HG02623 (cell line): ENCODE measurements around the gene UTP20.
"Not testable (repeated sequence)": the region's sequence is repeated elsewhere in the genome, so short reads cannot be mapped to it uniquely, and the experiment has no call there.

ENCODE experiments used
- ATAC-seq: cut with Tn5 transposase; IDR thresholded peaks from one replicate; pipeline ENCODE4 v1.9.1; 2021; ENCODE audit warnings: moderate library complexity; ENCODE audit not compliant: unreplicated experiment

UTP20 gene

DNA sequence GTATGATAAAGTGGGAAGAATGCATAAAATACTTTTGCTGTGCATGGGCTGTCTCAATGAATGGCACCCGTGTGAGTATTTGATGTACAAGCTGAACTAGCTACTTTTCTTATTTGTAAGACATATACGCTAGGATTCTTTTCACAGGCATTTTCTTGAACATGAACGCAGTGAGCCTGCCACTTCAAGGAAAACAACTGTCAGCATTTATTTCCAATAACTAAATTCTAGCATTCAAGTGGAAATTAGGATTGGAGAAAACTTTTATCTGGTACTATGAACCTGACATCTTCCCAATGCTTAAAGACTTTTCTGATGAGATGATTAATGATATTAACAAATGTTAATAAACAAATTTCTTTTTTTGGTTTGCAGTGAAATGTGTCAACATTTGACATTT lies 45.7 kb downstream of the UTP20 start:
- ATAC-seq: no peak

DNA sequence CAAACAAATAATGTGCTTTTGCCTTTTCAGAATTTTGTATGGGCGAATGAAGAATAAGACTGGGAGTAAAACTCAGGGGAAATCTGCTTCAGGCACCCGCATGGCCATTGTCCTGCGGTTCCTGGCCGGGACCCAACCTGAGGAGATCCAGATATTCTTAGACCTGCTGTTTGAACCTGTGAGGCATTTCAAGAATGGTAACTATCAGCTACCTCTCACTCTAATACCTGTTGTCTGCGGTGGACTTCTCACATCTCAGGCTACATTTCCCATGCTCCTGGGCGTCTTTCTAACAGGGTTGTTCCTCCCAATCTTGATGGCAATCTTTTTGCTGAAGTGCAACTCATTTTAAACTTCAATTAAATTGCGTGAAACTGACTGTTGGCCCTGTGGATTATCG lies 47.1 kb downstream of the UTP20 start:
- ATAC-seq: no peak

DNA sequence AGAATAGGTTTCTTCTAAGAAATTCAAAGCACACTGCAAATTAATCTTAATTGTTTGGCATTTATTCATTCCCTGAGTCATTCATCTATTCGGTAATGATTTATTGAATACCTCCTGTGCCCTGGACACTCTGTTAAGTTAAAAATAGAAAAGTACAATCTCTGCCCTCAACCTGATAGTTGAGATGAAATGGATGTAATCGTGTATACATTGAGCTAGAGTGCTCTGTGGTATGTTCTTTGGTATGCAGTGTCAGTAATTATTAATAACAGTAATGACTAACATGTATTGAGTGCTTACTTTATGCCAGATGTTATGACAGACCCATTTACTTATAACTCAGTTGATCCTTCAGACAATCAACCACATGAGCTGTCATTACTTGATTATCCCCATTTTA lies 47.6 kb downstream of the UTP20 start:
- ATAC-seq: no peak

DNA sequence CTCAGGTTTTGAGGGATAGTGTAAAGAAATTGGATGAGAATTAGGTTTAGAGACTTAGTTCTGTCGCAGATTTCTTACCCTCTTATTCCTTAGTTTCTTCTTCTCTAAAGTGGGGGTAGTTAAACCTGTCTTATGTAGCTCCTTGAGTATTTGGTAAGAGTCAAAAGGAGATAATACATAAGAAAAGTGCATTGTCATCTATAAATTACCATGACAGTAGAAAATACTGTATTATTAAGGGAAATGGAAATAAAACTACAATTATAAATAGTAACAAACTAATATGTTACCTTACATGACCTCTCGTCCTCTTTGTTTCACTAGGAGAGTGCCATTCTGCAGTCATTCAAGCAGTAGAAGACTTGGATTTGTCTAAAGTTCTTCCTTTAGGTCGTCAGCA lies 49.0 kb downstream of the UTP20 start:
- no peak for ATAC-seq

DNA sequence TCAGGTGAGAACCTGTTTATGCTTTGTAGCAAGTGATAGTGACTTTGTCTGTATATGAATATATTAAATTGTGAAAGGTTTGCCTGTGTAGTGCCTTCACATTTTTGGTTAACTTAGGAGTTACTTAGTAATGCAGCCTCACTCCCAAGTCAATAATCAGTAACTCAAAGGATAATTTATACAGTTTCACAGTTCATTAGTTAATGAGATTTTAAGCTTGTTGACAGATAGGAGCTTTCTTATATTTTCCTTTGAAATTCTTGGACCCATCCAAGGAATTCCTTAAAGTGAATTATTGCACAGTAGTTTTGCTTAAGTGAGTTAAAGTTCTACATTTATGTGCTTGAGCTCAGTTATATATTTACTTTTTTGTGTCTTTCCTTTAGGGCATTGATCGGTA lies 50.7 kb downstream of the UTP20 start:
- no peak for ATAC-seq

DNA sequence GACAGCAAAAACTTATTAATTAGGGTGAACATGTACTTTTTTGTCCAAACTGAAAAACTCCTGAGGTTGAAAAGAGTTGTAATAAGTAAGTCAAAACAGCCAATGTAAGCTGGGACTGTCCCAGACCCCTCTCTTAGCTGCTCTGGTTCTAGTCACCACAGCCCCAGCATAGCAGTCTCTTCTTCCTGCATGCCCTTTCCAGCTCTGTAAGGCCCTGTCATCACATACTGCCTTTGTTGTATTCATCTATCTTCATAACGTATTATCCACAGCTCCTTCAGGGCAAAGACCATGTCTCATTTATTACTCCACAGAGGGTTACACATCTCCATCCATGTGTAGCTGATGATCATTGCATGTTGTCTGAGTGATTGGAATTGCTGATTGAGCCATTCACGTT lies 56.5 kb downstream of the UTP20 start:
- no peak for ATAC-seq

DNA sequence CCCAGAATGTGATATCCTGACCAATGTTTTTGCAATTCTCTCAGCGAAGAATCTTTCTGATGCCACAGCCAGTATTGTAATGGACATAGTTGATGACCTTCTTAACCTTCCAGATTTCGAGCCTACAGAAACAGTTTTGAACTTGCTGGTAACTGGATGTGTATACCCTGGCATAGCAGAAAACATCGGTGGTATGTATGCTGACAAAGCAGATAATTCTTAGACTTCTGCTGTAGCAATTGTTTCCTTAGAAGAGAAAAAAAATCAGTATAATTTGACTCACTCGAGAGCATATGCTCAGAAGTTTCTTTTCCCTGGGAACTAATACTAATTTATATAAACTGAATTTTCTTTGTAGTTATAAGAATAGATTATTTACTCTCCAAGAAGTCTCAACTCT lies 58.2 kb downstream of the UTP20 start:
- ATAC-seq: no peak

DNA sequence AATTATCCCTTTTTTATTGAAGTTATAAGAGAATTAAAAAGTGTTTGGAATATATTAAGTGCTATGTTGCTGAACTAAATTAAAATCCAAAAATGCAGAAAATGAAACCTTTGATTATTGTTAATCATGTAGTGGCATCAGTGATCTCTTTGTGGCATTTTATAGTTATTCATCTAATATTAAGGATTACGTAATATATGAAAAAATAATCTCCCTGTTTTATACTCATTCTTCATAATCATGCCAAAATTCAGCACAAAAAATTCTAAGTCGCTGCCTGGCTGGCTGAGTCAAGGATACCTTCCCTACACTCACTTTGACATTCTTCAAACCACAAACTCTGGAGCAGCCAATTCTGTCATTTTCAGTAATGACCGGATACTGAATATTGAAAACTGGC lies 64.0 kb downstream of the UTP20 start:
- ATAC-seq: no peak

DNA sequence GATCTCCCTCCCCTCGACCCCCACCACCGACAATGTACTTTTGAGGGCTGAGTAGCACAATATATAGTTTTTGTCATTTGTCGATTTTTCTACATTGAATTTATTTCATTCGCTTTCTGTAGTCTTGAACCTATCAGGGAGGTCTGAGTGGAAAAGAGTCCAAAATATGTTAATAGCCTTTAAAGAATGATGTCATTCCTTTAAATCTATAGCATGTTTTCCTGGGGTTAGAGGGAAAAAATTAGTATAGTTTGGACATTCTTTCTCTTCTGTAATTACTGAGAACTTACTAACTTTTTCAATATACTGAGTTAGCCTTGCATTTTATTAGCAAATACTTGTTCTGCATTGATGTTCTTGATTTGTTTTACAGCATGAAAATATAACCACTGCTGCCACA lies 71.8 kb downstream of the UTP20 start:
- no peak for ATAC-seq

DNA sequence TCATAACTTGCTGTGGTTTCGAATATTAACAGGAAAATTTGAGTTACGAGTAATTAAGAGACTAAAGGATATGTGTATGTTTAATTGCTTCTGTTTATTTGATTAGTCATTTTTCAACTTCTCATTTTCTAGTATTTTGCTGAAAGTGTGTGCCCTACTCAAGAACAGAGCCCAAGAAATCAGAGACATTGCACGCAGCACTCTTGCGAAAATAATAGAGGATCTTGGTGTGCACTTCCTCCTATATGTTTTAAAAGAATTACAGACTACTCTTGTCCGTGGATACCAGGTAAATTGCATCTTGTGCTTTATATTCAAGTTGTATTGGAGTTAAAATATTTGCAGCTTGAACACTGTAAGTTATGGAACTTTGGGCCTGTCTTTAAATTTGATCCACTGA lies 76.9 kb downstream of the UTP20 start:
- ATAC-seq: no peak

DNA sequence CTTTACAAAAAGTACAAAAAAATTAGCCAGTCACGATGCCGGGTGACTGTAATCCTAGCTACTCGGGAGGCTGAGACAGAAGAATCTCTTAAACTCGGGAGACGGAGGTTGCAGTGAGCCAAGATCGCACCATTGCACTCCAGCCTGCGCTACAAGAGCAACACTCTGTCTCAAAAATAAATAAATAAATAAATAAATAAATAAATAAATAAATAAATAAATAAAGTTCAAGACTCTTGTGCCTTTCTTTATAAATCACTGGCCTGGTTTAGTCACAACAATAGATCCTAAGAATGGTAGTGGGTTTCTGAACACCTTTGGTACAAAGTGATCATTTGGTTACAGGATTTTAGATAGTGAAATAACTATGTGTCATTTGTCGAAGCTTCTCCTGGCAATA lies 81.5 kb downstream of the UTP20 start:
- ATAC-seq: no peak

DNA sequence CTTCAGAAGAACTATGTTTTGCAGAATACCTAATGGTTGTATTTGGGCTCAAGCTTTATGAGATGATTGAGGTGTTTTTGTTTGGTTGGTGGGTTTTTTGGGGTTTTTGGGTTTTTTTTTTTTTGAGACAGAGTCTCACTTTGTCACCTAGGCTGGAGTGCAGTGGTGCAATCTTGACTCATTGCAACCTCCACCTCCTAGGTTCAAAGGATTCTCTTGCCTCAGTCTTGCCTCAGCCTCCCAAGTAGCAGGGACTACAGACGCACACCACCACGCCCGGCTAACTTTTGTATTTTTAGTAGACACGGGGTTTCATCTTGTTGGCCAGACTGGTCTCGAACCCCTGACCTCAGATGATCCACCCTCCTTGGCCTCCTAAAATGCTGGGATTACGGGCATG lies 88.1 kb downstream of the UTP20 start:
- ATAC-seq: no peak

DNA sequence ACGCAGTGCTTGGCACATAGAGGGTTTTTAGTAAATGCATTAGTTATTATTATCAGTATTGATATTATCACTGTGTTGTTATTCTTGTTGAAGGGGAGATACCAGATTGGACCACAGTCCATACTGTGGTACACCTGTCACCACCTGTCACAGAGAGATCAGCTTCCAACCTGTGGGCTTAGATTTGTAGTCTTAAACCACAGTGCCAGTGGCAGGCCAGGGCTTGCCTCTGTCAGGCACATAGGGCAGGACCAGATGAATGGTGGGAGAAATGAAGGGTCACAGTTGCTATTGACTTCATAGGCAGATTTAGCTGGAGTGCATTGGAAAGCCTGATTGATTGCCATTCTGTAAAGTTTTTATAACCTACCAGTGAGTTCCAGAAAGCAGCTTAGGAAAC lies 92.5 kb downstream of the UTP20 start:
- ATAC-seq: no peak

DNA sequence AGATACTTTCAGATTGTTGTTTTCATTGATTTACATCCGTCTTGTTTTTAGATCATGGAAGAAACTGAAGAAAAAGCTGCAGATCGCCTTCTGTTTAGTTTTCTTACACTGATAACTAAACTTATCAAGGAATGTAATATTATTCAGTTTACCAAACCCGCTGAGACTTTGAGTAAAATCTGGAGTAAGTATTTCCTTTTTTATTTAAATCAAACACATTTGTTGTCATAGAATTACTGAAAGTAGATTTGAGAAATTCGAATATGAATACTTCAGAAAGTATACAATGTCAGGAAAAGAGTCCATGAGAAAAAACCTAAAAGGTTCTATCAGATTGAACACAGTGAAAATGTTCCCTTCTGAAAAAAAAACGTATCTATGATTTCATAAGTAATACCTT lies 95.7 kb downstream of the UTP20 start:
- ATAC-seq: no peak

DNA sequence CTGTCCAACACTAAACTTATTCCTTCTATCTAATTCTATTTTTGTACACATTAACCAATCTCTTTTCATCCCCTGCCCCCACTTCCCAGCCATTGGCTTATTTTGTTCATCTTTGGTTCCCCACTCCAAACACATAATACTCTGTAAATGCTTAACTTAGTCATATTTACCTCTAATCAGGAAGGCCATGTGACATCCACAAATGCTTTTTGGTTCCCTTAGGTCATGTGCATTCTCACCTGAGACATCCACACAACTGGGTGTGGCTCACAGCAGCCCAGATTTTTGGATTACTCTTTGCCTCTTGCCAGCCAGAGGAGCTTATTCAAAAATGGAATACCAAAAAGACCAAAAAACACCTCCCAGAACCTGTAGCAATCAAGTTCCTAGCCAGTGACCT lies 99.2 kb downstream of the UTP20 start:
- ATAC-seq: no peak

DNA sequence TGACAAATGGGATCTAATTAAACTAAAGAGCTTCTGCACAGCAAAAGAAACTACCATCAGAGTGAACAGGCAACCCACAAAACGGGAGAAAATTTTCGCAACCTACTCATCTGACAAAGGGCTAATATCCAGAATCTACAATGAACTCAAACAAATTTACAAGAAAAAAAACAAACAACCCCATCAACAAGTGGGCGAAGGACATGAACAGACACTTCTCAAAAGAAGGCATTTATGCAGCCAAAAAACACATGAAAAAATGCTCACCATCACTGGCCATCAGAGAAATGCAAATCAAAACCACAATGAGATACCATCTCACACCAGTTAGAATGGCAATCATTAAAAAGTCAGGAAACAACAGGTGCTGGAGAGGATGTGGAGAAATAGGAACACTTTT lies 111.3 kb downstream of the UTP20 start:
- ATAC-seq: not testable (repeated sequence)

DNA sequence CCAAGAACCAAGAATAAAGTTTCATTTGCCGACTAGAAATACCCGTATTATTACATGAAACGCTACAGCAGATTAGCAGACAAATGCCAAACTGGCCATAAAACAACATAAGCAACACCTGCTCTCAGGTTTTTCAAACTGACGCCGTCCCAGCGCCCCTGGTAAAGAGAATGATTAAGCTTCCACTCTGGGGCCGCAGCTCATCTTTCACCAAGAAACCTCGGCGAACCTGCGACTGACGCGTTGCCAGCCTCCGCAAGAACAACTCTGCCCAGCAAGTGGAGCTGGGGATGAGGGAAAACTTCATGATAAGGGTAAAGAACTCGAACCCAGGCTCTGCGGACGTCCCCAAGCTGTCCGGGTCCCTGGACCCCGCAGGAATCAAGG lies 127.1 kb downstream of the UTP20 start:
- ATAC-seq: peak; percentile 12

DNA sequence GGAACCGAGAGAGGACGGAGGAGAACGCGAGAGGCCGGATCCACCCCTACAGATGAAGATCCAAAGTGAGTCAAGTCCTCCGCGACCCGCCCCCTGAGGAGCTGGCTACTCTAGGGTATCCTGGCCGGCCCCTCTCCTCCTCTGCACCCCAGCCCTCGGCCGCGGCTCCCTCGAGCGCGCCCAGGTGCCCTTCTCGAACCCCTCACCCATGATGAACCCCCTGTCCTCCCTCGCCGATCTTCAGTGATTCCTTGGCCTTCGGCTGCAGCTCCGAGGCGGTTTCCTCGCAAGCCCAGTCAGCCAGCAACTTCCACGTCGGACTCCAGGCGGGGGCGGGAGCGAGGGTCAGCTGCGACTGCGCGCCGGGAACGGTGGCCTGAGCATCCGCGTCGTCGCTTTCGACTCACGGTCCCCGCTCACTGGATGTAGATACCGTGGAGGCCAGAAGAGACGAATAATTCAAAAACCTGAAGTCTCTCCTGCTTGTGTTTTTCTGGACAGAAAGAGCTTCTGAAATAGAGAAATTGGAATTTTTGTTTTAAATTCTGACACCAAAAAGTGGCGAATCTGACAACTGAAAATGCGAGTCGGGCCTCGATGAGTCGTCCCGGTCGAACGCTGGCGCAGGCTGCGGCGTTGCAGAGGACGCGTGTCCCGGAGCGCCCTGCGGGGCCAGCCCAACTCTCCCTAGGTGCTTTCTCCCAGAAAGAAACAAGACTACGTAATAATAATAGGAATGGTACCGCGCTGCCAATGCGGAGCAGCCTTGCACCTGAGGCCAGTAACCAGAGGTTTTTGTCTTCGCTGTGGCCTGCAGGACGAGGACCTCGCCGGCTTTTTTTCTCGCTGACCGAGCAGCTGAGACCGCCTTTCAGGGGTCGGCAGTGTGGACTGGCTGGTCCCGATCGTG lies 127.8 kb downstream of the UTP20 start, which contains the start of gene ARL1:
Gene ARL1 (minus strand): TSS at position 337 of the 910 bp plus-strand sequence. CDS start 127 bp downstream, at position 210.
- ATAC-seq: peak; percentile 84

DNA sequence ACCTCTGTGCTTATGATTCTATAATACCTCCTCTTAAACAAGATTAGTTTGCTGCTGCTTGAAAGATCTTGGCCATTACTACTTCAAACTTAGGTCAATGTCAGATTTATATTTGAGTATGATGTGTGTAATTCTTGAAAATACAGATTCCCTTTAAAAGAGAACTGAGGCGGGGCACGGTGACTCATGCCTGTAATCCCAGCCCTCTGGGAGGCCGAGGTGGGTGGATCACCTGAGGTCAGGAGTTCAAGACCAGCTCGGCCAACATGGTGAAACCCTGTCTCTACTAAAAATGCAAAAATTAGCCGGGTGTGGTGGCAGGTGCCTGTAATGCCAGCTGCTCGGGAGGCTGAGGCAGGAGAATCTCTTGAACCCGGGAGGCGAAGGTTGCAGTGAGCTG lies 130.3 kb downstream of the UTP20 start:
- ATAC-seq: not testable (repeated sequence)

DNA sequence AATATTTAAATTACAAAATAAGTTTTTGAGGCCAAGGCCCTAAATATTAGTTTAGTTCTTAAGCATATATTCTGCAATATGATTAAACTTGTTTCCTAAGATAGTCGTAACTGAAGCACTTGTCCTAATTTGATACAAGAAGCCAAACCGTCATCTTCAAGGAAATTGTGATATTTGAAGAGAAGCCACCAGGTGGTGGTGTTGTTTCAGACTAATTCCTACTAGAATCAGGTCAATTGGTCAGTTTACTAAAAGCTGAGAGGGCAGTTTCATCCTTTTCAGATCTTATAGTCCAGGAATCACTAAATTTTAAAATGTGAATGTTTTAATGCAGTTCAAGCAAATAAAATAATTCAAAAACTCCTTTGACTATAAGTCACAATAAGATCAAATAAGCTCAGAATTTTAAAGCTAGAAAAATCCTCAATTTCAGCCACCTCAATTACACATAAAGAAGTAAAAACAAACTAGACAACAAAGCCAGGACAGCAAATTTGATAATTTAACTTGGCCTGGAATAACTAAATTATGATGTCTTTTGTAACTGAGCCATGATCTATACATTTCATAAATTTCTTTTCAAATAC lies 134.7 kb downstream of the UTP20 start:
- ATAC-seq: peak; percentile 71

DNA sequence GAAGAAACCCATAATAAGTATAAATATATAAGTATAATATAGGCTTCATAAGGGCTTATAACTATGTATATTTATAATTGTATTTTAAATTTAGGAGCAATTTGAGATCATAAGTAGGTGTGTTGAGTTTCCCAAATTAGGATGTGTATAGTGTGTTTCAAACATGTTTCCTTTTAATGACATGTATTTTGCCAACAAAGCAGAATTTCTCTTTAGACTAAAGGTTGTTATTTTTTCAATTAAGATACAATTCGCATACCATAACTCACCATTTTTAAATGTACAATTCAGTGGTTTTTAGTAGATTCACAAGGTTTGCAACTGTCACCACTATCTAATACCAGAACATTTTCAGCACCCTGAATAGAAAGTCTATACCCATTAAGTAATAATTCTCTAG lies 135.3 kb downstream of the UTP20 start:
- no peak for ATAC-seq

DNA sequence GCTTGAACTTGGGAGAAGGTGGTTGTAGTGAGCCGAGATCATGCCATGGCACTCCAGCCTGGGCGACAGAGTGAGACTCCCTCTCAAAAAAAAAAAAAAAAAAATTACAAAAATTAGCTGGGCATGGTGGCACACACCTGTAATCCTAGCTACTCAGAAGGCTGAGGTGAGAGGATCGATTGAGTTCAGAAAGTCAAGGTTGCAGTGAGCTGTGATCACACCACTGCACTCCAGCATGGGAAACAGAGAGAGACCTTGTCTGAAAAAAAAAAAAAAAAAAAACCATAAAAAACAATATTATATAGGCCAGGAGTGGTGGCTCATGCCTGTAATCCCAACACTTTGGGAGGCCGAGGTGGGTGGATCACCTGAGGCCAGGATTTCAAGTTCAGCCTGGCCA lies 142.2 kb downstream of the UTP20 start:
- not testable (repeated sequence) for ATAC-seq

DNA sequence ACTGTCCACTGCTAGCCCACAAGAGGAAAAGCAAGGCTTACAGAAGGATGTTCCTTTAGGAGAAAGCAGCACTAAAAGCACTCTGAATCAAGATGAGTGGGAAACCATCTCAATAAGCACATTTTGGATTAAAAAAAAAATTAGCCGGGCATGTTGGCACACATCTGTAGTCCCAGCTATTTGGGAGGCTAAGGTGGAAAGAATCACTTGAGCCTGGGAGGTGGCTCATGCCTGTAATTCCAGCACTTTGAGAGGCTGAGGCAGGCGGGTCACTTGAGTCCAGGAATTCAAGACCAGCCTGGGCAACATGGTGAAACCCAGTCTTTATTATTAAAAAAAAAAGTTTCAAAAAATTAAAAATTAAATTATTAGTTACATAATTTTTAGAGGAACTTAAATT lies 144.7 kb downstream of the UTP20 start:
- ATAC-seq: no peak
